ENCODE results near the gene GALNT1.

DNA sequence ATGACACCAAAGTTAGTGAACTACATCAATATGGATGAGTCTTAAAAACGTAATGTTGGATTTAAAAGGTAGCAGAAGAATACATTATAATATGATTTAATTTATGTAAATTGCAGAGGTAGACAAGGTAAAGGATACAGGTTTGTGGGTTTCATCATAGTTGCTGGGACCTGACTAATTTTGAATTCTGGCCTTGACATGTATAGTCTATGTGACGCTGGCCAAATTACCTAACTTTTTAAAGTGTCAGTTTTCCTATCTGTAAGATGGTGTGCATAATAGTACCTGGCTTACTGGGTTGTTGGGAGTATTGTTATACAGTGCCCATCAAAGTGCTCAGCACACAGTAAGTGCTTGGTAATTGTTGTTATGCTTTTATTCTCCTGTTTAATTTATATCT, 34.5 kb downstream of the GALNT1 start:
- TF ChIP-seq CTCF (IDR thresholded peaks at IDR 0.05) = no peak
- no peak for TF ChIP-seq POLR2A (IDR thresholded peaks at IDR 0.05)
- no peak for TF ChIP-seq EP300 (IDR thresholded peaks at IDR 0.05)

Data from upper lobe of left lung (tissue), 4 donors.